Measurements from ENCODE around the gene CLEC4G. TPM values are rescaled to one million over a fixed set of nuclear protein-coding genes. Genes with fewer than 3 reads are reported as not detected.

The CLEC4G gene
- total RNA-seq, 3 donors from 2014 or later (not counting 1 experiment from before 2014, with no cell fraction given): not detected

DNA sequence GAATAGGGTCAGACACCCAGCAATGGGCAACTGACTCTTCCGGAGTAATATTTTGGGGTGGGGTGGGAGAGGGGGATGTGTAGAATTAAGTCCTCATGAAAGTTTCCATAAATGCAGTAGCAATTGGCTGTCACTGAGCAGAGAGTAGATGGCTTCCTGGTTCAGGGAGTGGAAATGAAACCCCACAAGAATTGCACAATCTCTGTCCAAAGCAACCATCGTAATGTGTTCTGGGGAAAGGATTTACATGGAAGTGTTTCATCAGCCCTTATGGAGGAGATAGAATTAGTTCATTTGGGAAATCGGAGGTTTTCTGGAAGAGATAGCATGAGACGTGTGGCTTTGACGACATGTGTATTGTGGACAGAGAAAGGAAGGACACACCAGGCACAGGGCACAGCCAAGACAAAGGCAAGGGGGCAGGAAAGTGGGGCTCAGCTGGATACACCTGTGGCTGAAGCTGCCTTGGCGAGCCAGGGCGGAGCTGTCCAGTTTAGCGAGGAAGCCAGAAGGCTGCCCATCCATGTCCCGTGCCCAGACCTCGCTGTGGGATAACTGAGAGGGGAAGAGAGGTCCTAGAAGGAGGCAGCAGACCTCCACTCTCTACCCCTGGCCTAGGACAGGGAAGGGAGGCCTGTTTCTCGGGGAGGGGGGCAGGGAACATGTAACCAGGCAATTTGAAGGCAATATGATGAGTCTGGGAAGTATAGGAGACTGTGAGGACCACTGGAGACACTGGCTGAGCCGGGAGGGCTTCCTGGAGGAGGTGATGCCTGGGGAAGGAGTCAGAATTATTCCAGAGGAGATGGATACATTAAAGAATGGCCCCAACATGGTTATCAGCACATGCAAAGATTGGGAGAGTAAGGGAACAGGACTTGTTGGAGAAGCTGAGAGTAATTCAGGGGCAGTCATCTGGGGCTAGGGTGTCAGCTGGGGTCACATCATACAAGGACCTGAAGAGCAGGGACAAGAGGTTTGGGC is 2.6 kb upstream of the CLEC4G start:
- intact Hi-C loops (cut with micrococcal nuclease): no loop called here
- Mint-ChIP-seq H3K4me3 (no peak overlapping the region), H3K4me1 (no peaks in the 10 kb centered on the region), H3K9me3 (no peaks in the 10 kb centered on the region), H3K27me3 (ENCODE audit: low read depth in 2 of 2) (peaks cover 22 to 29% of the 10 kb centered on the region in 2 donors), H3K36me3 (no peaks in the 10 kb centered on the region), H3K27ac (no peak overlapping the region)
- WGBS (ENCODE audit: insufficient coverage): 69% methylated on average over 12 of the region's 12 CpGs
- ATAC-seq (no peak), DNase-seq (no peak)
- peaks cover 10% of the 10 kb centered on the region for H3K4me1 ChIP-seq (ENCODE audit: control insufficient read depth, insufficient read depth, low read length)
- peaks cover 5% of the 10 kb centered on the region for H3K27me3 ChIP-seq (ENCODE audit: control insufficient read depth, insufficient read depth, low read length)
- no peak overlapping the region for H3K27ac ChIP-seq (ENCODE audit: low read length)
- H3K36me3 ChIP-seq (ENCODE audit: control insufficient read depth, insufficient read depth, low read length): no peaks in the 10 kb centered on the region
- TF ChIP-seq, protein P1, sequence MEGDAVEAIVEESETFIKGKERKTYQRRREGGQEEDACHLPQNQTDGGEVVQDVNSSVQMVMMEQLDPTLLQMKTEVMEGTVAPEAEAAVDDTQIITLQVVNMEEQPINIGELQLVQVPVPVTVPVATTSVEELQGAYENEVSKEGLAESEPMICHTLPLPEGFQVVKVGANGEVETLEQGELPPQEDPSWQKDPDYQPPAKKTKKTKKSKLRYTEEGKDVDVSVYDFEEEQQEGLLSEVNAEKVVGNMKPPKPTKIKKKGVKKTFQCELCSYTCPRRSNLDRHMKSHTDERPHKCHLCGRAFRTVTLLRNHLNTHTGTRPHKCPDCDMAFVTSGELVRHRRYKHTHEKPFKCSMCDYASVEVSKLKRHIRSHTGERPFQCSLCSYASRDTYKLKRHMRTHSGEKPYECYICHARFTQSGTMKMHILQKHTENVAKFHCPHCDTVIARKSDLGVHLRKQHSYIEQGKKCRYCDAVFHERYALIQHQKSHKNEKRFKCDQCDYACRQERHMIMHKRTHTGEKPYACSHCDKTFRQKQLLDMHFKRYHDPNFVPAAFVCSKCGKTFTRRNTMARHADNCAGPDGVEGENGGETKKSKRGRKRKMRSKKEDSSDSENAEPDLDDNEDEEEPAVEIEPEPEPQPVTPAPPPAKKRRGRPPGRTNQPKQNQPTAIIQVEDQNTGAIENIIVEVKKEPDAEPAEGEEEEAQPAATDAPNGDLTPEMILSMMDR (IDR thresholded peaks at IDR 0.05): no peak
- no peak overlapping the region for H3K4me3 ChIP-seq (ENCODE audit: low read length)
- H3K9me3 ChIP-seq (ENCODE audit: control insufficient read depth, insufficient read depth, low read length): no peaks in the 10 kb centered on the region

GRCh38 chr19:7733376-7733775 is 1.5 kb upstream of the CLEC4G start:
- Histone ChIP-seq H3K36me3 (ENCODE audit: control insufficient read depth, insufficient read depth, low read length) (no peaks in the 10 kb centered on the region), H3K4me3 (ENCODE audit: low read length) (no peak overlapping the region), H3K27ac (ENCODE audit: low read length) (no peak overlapping the region), H3K4me1 (ENCODE audit: control insufficient read depth, insufficient read depth, low read length) (peaks cover 17% of the 10 kb centered on the region), H3K27me3 (ENCODE audit: control insufficient read depth, insufficient read depth, low read length) (peaks cover 10% of the 10 kb centered on the region), H3K9me3 (ENCODE audit: control insufficient read depth, insufficient read depth, low read length) (no peaks in the 10 kb centered on the region)
- 79% methylated on average over 6 of the region's 6 CpGs for WGBS (ENCODE audit: insufficient coverage)
- peaks cover 33 to 36% of the 10 kb centered on the region in 2 donors for H3K27me3 Mint-ChIP-seq (ENCODE audit: low read depth in 2 of 2)
- no peak overlapping the region for H3K27ac Mint-ChIP-seq
- no peaks in the 10 kb centered on the region for H3K9me3 Mint-ChIP-seq
- H3K36me3 Mint-ChIP-seq: no peaks in the 10 kb centered on the region
- intact Hi-C loops (cut with micrococcal nuclease): no loop called here
- TF ChIP-seq, protein P1 (IDR thresholded peaks at IDR 0.05): no peak
- no peaks in the 10 kb centered on the region for H3K4me1 Mint-ChIP-seq
- DNase-seq (no peak), ATAC-seq (no peak)
- no peak overlapping the region for H3K4me3 Mint-ChIP-seq

DNA sequence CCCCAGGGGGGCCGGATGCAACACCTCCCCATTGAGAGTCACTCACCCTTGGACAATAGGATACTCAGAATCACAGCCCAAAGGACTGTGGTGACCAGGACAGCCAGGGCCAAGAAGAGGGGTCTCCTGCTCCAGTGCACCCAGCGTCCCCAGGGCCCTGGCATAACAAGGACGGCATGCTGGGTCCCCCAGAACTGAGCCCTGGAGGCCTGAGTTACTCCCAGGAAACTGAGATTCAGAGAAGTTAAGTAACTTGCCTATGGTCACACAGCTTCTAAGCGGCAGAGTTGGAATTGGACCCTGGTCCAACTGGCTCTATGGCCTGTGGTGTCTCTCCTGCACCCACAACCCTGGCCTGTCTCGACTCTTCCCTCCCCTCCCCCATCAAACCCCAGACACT is 295 bp downstream of the CLEC4G start:
- DNase-seq: no peak

More for the DNA sequence above, 295 bp downstream of the CLEC4G start:
- intact Hi-C loops (cut with micrococcal nuclease): no loop called here
- ATAC-seq: no peak
- WGBS (ENCODE audit: insufficient coverage): 91% methylated on average over 5 of the region's 5 CpGs
- Mint-ChIP-seq H3K36me3 (no peaks in the 10 kb centered on the region), H3K27ac (no peak overlapping the region), H3K4me1 (no peaks in the 10 kb centered on the region), H3K27me3 (ENCODE audit: low read depth in 2 of 2) (peaks cover 46 to 48% of the 10 kb centered on the region in 2 donors), H3K9me3 (no peaks in the 10 kb centered on the region), H3K4me3 (no peak overlapping the region)
- no peaks in the 10 kb centered on the region for H3K36me3 ChIP-seq (ENCODE audit: control insufficient read depth, insufficient read depth, low read length)
- no peak overlapping the region for H3K4me3 ChIP-seq (ENCODE audit: low read length)
- H3K27ac ChIP-seq (ENCODE audit: low read length): no peak overlapping the region
- H3K27me3 ChIP-seq (ENCODE audit: control insufficient read depth, insufficient read depth, low read length): peaks cover 10% of the 10 kb centered on the region
- H3K9me3 ChIP-seq (ENCODE audit: control insufficient read depth, insufficient read depth, low read length): no peaks in the 10 kb centered on the region
- peaks cover 17% of the 10 kb centered on the region for H3K4me1 ChIP-seq (ENCODE audit: control insufficient read depth, insufficient read depth, low read length)
- TF ChIP-seq, protein P1 (IDR thresholded peaks at IDR 0.05): no peak

All from natural killer cell (primary cell).